HepG2 (cell line): ENCODE measurements around the gene MAGEA9B. TPM values are rescaled to one million over a fixed set of nuclear protein-coding genes. Genes with fewer than 3 reads are reported as not detected.
A peak's percentile ranks its signal among the peaks of the same experiment; 100 is the strongest.

Experiments
- ATAC-seq: fragments of 200-7000 bp; cut with Tn5 transposase; 3 replicates; pipeline ENCODE4 v1.9.1; 2020; ENCODE audit warnings: mild to moderate bottlenecking, moderate library complexity
- BruUV-seq: library from RNA; stranded (reverse); fragments of 400-500 nt; replicated peaks from 2 replicates; lab custom pipeline; 2021; lab: Mats Ljungman, UMichigan
- CTCF ChIA-PET: fragments of 300-600 bp; formaldehyde crosslinking; extraction: SDS; loops from one replicate; lab custom pipeline; 2021; ENCODE audit warnings: low total read pairs, inconsistent platforms, low intra/inter-chr PET ratio; lab: Yijun Ruan, JAX
- POLR2A ChIA-PET: fragments of 350-600 bp; sonication (Branson Sonifier 250); formaldehyde crosslinking; loops from one replicate; lab custom pipeline; 2020; ENCODE audit warnings: antibody characterized with exemption, inconsistent platforms; lab: Yijun Ruan, JAX
- DNase-seq: peaks from one replicate; pipeline ENCODE4 v3.0.0-alpha.2; 2015; ENCODE audit warnings: low spot score
- FAIRE-seq: peaks from 3 replicates; lab custom pipeline; 2011; peaks lifted over from hg19 to GRCh38; lab: Jason Lieb, UNC
- H2AFZ ChIP-seq: one replicate; pipeline ENCODE4 v1.6.1; 2011; ENCODE audit warnings: low read length, inconsistent platforms
- H3K27ac ChIP-seq: fragments of 300-600 bp; 3 replicates; pipeline ENCODE4 v1.8.0; 2011; ENCODE audit warnings: mixed run types, mild to moderate bottlenecking, mixed read lengths, low read length, inconsistent platforms; ENCODE audit not compliant: insufficient read depth; ENCODE audit errors: extremely low read length
- H3K27me3 ChIP-seq, 2 experiments: fragments of 200-600 bp in 1 of 2; 2 replicates in 1 of 2; 3 replicates in 1 of 2; pipeline versions ENCODE4 v1.6.0 to v1.8.0; 2011; ENCODE audit warnings: low read length in 2 of 2, mild to moderate bottlenecking in 2 of 2, moderate library complexity in 2 of 2, inconsistent platforms in 1 of 2; ENCODE audit not compliant: insufficient read depth in 2 of 2, control insufficient read depth in 1 of 2
- H3K36me3 ChIP-seq, 2 experiments: fragments of 200-600 bp in 1 of 2; replicated peaks in 1 of 2; 2 replicates in 1 of 2; 3 replicates in 1 of 2; pipeline versions ENCODE4 v1.5.1 to v1.8.0; 2011; ENCODE audit warnings: low read length in 2 of 2, inconsistent platforms in 1 of 2; ENCODE audit not compliant: insufficient read depth in 2 of 2, control insufficient read depth in 1 of 2
- H3K4me1 ChIP-seq: 2 replicates; pipeline ENCODE4 v1.5.1; 2012; ENCODE audit warnings: low read length, inconsistent platforms; ENCODE audit not compliant: insufficient read depth
- H3K4me2 ChIP-seq: 2 replicates; pipeline ENCODE4 v1.6.0; 2011; ENCODE audit warnings: low read depth, low read length, inconsistent platforms
- H3K4me3 ChIP-seq, 3 experiments: fragments of 200-600 bp in 1 of 3; sonication (generic), shearing (Covaris generic) in 1 of 3; replicated peaks in 1 of 3; 2 replicates each; pipeline ENCODE4 v1.5.1; 2011 to 2016; ENCODE audit warnings: low read length in 3 of 3, inconsistent platforms in 2 of 3, low read depth in 2 of 3, mild to moderate bottlenecking in 2 of 3, control low read depth in 1 of 3, mixed read lengths in 1 of 3; ENCODE audit not compliant: insufficient read depth in 1 of 3
- H3K79me2 ChIP-seq: one replicate; pipeline ENCODE4 v1.6.1; 2011; ENCODE audit warnings: low read length, inconsistent platforms; ENCODE audit not compliant: insufficient read depth
- H3K9ac ChIP-seq: 2 replicates; pipeline ENCODE4 v1.6.0; 2011; ENCODE audit warnings: mild to moderate bottlenecking, low read depth, low read length, inconsistent platforms; ENCODE audit not compliant: insufficient read depth
- H3K9me3 ChIP-seq: 2 replicates; pipeline ENCODE4 v1.5.1; 2012; ENCODE audit warnings: mild to moderate bottlenecking, low read length
- H4K20me1 ChIP-seq: 2 replicates; pipeline ENCODE4 v1.6.0; 2011; ENCODE audit warnings: inconsistent platforms, mild to moderate bottlenecking, low read length, moderate library complexity; ENCODE audit not compliant: insufficient read depth
- FOSL1 ChIP-seq: sonication (generic); formaldehyde crosslinking; IDR thresholded peaks from 2 replicates; pipeline ENCODE4 v1.9.0; 2021; ENCODE audit warnings: missing genetic modification reagents, borderline replicate concordance
- HNRNPLL ChIP-seq: fragments of 200-400 bp; formaldehyde crosslinking; IDR thresholded peaks from 2 replicates; pipeline ENCODE4 v1.6.1; 2017; ENCODE audit warnings: mild to moderate bottlenecking, low read depth, low read length; ENCODE audit not compliant: poor library complexity, severe bottlenecking
- IKZF4 ChIP-seq: sonication (generic); formaldehyde crosslinking; IDR thresholded peaks from 2 replicates; pipeline ENCODE4 v1.5.1; 2020; ENCODE audit warnings: borderline replicate concordance, mild to moderate bottlenecking, low read depth, missing genetic modification reagents; ENCODE audit errors: not compliant biosample characterization
- MBNL3 ChIP-seq: fragments of 250-450 bp; sonication (Bioruptor Pico); conservative IDR thresholded peaks from 2 replicates; pipeline ENCODE4 v1.8.0; 2022; ENCODE audit warnings: mild to moderate bottlenecking, inconsistent platforms
- MED13 ChIP-seq: sonication (generic); formaldehyde crosslinking; IDR thresholded peaks from 2 replicates; pipeline ENCODE4 v1.5.0; 2020; ENCODE audit warnings: missing genetic modification reagents
- MYC ChIP-seq: sonication (generic); formaldehyde crosslinking; IDR thresholded peaks from 2 replicates; pipeline ENCODE4 v1.9.0; 2021; ENCODE audit warnings: missing genetic modification reagents, borderline replicate concordance
- SNAPC2 ChIP-seq: sonication (generic); formaldehyde crosslinking; IDR thresholded peaks from 2 replicates; pipeline ENCODE4 v1.8.1; 2022; ENCODE audit warnings: mild to moderate bottlenecking, missing genetic modification reagents
- ZBTB8A ChIP-seq: sonication (generic); formaldehyde crosslinking; IDR thresholded peaks from 2 replicates; pipeline ENCODE4 v1.4.0; 2020; ENCODE audit warnings: mild to moderate bottlenecking, low read depth, missing genetic modification reagents, borderline replicate concordance
- ZNF17 ChIP-seq: sonication (generic); formaldehyde crosslinking; IDR thresholded peaks from 2 replicates; pipeline ENCODE4 v1.5.0; 2020; ENCODE audit warnings: mild to moderate bottlenecking, missing genetic modification reagents
- ZNF224 ChIP-seq: sonication (generic); formaldehyde crosslinking; IDR thresholded peaks from 2 replicates; pipeline ENCODE4 v1.5.0; 2020; ENCODE audit warnings: mild to moderate bottlenecking, missing genetic modification reagents
- ZNF331 ChIP-seq: sonication (generic); formaldehyde crosslinking; IDR thresholded peaks from 2 replicates; pipeline ENCODE4 v1.4.0; 2020; ENCODE audit warnings: missing genetic modification reagents
- ZNF615 ChIP-seq: sonication (generic); formaldehyde crosslinking; IDR thresholded peaks from 2 replicates; pipeline ENCODE4 v1.5.0; 2020; ENCODE audit warnings: mild to moderate bottlenecking, missing genetic modification reagents, borderline replicate concordance
- ZNF737 ChIP-seq: sonication (generic); formaldehyde crosslinking; IDR thresholded peaks from 2 replicates; pipeline ENCODE4 v1.5.0; 2020; ENCODE audit warnings: missing genetic modification reagents, mild to moderate bottlenecking, borderline replicate concordance
- ZNF747 ChIP-seq: sonication (generic); formaldehyde crosslinking; IDR thresholded peaks from 2 replicates; pipeline ENCODE4 v1.8.1; 2023; ENCODE audit warnings: missing genetic modification reagents, mild to moderate bottlenecking, borderline replicate concordance
- ZNF850 ChIP-seq: sonication (generic); formaldehyde crosslinking; conservative IDR thresholded peaks from 2 replicates; pipeline ENCODE4 v1.9.0; 2021; ENCODE audit warnings: mild to moderate bottlenecking, missing genetic modification reagents
- WGBS: methylation state at CpG from one replicate; pipeline ENCODE4 v1.1.6; 2017; ENCODE audit warnings: low lambda C conversion rate; 5-methylcytosine and 5-hydroxymethylcytosine counted together
- in situ Hi-C: cut with HindIII; loops from 2 replicates; pipeline ENCODE4 v1.10.0; 2017; ENCODE audit warnings: low pct_unique_long_range_greater_than_20kb; ENCODE audit not compliant: extremely low pct_ligation_motif_present
- intact Hi-C: fragments of 100-400 bp; cut with micrococcal nuclease; formaldehyde crosslinking; loops from one replicate; pipeline ENCODE4 v1.10.0; 2022; ENCODE audit not compliant: unreplicated experiment
- polyA plus RNA-seq, 8 experiments: library from polyadenylated mRNA; depleted of rRNA in 3 of 8; stranded (reverse) in 7 of 8; unstranded in 1 of 8; fragments of >200 nt; fragmentation: Illumina TruSeq in 4 of 8; extraction: Trizol in 4 of 8; gene quantifications; 2 replicates each; pipeline versions ENCODE4 v1.2.1 to v1.2.3, GENCODE V29; 2011 to 2016; ENCODE audit warnings: low read depth in 4 of 8, missing spikeins in 1 of 8, mixed read lengths in 1 of 8; ENCODE audit not compliant: insufficient read depth in 1 of 8
- total RNA-seq, 5 experiments: library from RNA; depleted of rRNA; stranded (reverse); fragments of >200 nt; fragmentation: Illumina TruSeq; extraction: Trizol; gene quantifications; 2 replicates each; pipeline ENCODE4 v1.2.3, GENCODE V29; 2016; ENCODE audit warnings: low read depth in 1 of 5
- TF ChIP-seq, protein P1 (sequence below): sonication (generic); formaldehyde crosslinking; IDR thresholded peaks from 2 replicates; pipeline ENCODE4 v1.4.0; 2020; ENCODE audit warnings: missing genetic modification reagents
- TF ChIP-seq, protein P2 (sequence below): sonication (generic); formaldehyde crosslinking; IDR thresholded peaks from 2 replicates; pipeline ENCODE4 v1.4.0; 2020; ENCODE audit warnings: mild to moderate bottlenecking, missing genetic modification reagents, borderline replicate concordance

MAGEA9B gene
- total and polyA plus RNA-seq, 2 of the 13 experiments (the other 11 are each of a cell fraction or from before 2014, with no cell fraction given) = 0.07 to 0.11 TPM

DNA sequence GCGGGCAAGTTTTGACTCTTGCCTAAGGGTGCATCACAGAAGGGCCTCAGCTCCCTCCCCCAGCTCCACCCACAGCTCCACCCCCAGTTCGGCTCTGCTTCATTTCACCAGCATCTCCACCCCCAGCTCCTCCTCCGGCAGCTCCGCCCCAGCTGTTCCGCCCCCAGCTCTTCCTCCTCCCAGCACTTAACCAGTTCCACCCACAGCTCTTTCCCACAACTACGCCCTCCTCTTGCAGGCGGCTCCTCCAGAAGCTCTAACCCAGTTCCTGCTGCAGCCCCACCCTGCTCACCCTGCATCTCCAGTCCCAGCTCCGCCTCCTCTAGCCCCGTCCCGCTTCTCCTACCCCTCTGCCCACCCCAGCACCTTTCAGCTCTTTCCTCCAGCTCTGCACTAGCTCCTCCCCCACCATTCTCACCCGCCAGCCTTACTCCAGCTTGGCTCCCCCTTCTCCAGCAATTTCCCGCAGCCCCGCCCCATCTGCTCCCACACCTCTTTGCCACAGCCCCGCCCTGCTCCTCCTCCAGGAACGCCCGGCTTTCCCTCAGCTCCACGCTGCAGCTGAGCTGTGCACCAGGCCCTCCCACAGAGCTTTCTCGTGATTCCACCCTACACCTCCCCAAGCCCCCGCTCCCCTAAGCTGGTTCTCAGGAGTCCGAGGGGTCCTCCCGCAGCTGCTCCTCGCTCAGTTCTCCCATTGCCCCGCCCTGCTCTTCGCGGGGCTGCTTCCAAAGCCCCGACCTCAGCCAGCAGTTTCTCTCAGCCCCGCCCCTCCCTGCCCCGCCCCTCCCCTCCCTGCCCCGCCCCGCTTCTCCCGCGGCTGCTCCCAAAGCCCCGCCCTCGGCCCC is 47.8 kb downstream of the MAGEA9B start:
- Histone ChIP-seq H2AFZ (no peak overlapping the region), H3K4me2 (peak overlapping the region; percentile 65), H4K20me1 (no peaks in the 10 kb centered on the region), H3K79me2 (no peaks in the 10 kb centered on the region), H3K27me3 (no peaks in the 10 kb centered on the region), H3K9ac (no peak overlapping the region), H3K9me3 (no peaks in the 10 kb centered on the region), H3K27ac (peak overlapping the region; percentile 57), H3K4me3 (peak overlapping the region; percentile 45 to 66 (median 63)), H3K36me3 (no peaks in the 10 kb centered on the region), H3K4me1 (no peaks in the 10 kb centered on the region)
- 3% methylated on average over 26 of the region's 34 CpGs for WGBS
- in situ Hi-C loops (no loop called here), intact Hi-C loops (loop anchor here (1.0 kb wide), 1 partner anchor 27 kb away; no protein-coding TSS in a partner anchor)
- POLR2A ChIA-PET = interaction anchor here (1.1 to 2.1 kb wide), 5 partner anchors 10 to 1655 kb away, joined by 3 to 16 read pairs (median 5); partner anchors contain the start of genes EOLA2 and IDS
- ATAC-seq (peak; percentile 66), DNase-seq (peak; percentile 81), FAIRE-seq (peak; percentile 90)
- no TSS peak for BruUV-seq
- CTCF ChIA-PET = no interaction called here
- TF ChIP-seq SNAPC2 (CRISPR knock-in tag) (no peak), ZNF17 (no peak), ZNF747 (CRISPR knock-in tag) (no peak), IKZF4 (no peak), FOSL1 (no peak), MYC (CRISPR knock-in tag) (no peak), ZNF331 (CRISPR knock-in tag) (no peak), MED13 (CRISPR knock-in tag) (no peak), ZNF850 (CRISPR knock-in tag) (no peak), MBNL3 (CRISPR knock-in tag) (no peak), HNRNPLL (peak; percentile 26), ZNF615 (CRISPR knock-in tag) (no peak), ZNF737 (CRISPR knock-in tag) (no peak), ZNF224 (CRISPR knock-in tag) (no peak), ZBTB8A (CRISPR knock-in tag) (no peak)
- TF ChIP-seq, protein P1, sequence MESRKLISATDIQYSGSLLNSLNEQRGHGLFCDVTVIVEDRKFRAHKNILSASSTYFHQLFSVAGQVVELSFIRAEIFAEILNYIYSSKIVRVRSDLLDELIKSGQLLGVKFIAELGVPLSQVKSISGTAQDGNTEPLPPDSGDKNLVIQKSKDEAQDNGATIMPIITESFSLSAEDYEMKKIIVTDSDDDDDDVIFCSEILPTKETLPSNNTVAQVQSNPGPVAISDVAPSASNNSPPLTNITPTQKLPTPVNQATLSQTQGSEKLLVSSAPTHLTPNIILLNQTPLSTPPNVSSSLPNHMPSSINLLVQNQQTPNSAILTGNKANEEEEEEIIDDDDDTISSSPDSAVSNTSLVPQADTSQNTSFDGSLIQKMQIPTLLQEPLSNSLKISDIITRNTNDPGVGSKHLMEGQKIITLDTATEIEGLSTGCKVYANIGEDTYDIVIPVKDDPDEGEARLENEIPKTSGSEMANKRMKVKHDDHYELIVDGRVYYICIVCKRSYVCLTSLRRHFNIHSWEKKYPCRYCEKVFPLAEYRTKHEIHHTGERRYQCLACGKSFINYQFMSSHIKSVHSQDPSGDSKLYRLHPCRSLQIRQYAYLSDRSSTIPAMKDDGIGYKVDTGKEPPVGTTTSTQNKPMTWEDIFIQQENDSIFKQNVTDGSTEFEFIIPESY (CRISPR knock-in tag) = no peak
- TF ChIP-seq, protein P2, sequence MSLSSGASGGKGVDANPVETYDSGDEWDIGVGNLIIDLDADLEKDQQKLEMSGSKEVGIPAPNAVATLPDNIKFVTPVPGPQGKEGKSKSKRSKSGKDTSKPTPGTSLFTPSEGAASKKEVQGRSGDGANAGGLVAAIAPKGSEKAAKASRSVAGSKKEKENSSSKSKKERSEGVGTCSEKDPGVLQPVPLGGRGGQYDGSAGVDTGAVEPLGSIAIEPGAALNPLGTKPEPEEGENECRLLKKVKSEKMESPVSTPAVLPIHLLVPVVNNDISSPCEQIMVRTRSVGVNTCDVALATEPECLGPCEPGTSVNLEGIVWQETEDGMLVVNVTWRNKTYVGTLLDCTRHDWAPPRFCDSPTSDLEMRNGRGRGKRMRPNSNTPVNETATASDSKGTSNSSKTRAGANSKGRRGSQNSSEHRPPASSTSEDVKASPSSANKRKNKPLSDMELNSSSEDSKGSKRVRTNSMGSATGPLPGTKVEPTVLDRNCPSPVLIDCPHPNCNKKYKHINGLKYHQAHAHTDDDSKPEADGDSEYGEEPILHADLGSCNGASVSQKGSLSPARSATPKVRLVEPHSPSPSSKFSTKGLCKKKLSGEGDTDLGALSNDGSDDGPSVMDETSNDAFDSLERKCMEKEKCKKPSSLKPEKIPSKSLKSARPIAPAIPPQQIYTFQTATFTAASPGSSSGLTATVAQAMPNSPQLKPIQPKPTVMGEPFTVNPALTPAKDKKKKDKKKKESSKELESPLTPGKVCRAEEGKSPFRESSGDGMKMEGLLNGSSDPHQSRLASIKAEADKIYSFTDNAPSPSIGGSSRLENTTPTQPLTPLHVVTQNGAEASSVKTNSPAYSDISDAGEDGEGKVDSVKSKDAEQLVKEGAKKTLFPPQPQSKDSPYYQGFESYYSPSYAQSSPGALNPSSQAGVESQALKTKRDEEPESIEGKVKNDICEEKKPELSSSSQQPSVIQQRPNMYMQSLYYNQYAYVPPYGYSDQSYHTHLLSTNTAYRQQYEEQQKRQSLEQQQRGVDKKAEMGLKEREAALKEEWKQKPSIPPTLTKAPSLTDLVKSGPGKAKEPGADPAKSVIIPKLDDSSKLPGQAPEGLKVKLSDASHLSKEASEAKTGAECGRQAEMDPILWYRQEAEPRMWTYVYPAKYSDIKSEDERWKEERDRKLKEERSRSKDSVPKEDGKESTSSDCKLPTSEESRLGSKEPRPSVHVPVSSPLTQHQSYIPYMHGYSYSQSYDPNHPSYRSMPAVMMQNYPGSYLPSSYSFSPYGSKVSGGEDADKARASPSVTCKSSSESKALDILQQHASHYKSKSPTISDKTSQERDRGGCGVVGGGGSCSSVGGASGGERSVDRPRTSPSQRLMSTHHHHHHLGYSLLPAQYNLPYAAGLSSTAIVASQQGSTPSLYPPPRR (CRISPR knock-in tag) = no peak
